HCT116 (cell line): Measurements from ENCODE around the gene PML. TPM values are rescaled to one million over a fixed set of nuclear protein-coding genes. Genes with fewer than 3 reads are reported as not detected.

Source experiments
- ATAC-seq: fragments of 200-7000 bp; cut with Tn5 transposase; 2 replicates; pipeline ENCODE4 v1.9.1; 2020; ENCODE audit warnings: mild to moderate bottlenecking, moderate library complexity
- BruUV-seq: library from RNA; stranded (reverse); fragments of 400-500 nt; replicated peaks from 2 replicates; lab custom pipeline; 2021; lab: Mats Ljungman, UMichigan
- CTCF ChIA-PET: fragments of 300-600 bp; sonication (Branson Sonifier 250); formaldehyde crosslinking; loops from one replicate; lab custom pipeline; 2021; ENCODE audit warnings: antibody characterized with exemption; lab: Charles Lee
- POLR2A ChIA-PET: fragments of 300-600, 350-600 bp; sonication (Branson Sonifier 250); formaldehyde crosslinking; loops from one replicate; lab custom pipeline; 2021; ENCODE audit warnings: antibody characterized with exemption; lab: Charles Lee
- RAD21 ChIA-PET, 2 experiments: fragments of 300-600 bp; sonication (Branson Sonifier 250); formaldehyde crosslinking; loops; one replicate each; lab custom pipeline; 2023; ENCODE audit warnings: low total read pairs in 2 of 2; ENCODE audit not compliant: uncharacterized antibody in 2 of 2, unreplicated experiment in 2 of 2, low non-redundant PET in 1 of 2; lab: Charles Lee
- DNase-seq: peaks from one replicate; pipeline ENCODE4 v3.0.0-alpha.2; 2010; ENCODE audit warnings: low read depth, low spot score
- H2AFZ ChIP-seq: fragments of 200-600 bp; shearing (Covaris generic), sonication (generic); 2 replicates; pipeline ENCODE4 v1.6.1; 2017; ENCODE audit warnings: low read depth, mixed run types, mixed read lengths, antibody characterized with exemption, low read length; ENCODE audit not compliant: poor library complexity, severe bottlenecking
- H3K27ac ChIP-seq: 2 replicates; pipeline ENCODE4 v1.5.1; 2012; ENCODE audit warnings: low read depth, low read length
- H3K27me3 ChIP-seq: fragments of 200-600 bp; sonication (generic); 2 replicates; pipeline ENCODE4 v1.6.1; 2016; ENCODE audit warnings: mixed run types, low read length, mixed read lengths; ENCODE audit not compliant: insufficient read depth
- H3K36me3 ChIP-seq, 2 experiments: fragments of 200-500 bp in 1 of 2; fragments of 200-600 bp in 1 of 2; sonication (Bioruptor generic) in 1 of 2; sonication (generic) in 1 of 2; 2 replicates each; pipeline versions ENCODE4 v1.5.1 to v1.6.1; 2014 to 2016; ENCODE audit warnings: low read length in 2 of 2, inconsistent platforms in 1 of 2, mixed read lengths in 1 of 2, mixed run types in 1 of 2; ENCODE audit not compliant: insufficient read depth in 2 of 2, control insufficient read depth in 1 of 2
- H3K4me1 ChIP-seq, 2 experiments: fragments of 200-600 bp in 1 of 2; sonication (generic) in 1 of 2; 2 replicates each; pipeline versions ENCODE4 v1.5.1 to v1.6.1; 2012 to 2017; ENCODE audit warnings: low read length in 2 of 2, inconsistent platforms in 1 of 2, mild to moderate bottlenecking in 1 of 2, mixed read lengths in 1 of 2, mixed run types in 1 of 2, moderate library complexity in 1 of 2; ENCODE audit not compliant: insufficient read depth in 2 of 2, control insufficient read depth in 1 of 2
- H3K4me2 ChIP-seq: fragments of 200-600 bp; sonication (generic); 2 replicates; pipeline ENCODE4 v1.6.1; 2017; ENCODE audit warnings: mixed run types, low read length, mixed read lengths
- H3K4me3 ChIP-seq, 2 experiments: fragments of 200-600 bp in 1 of 2; sonication (generic) in 1 of 2; replicated peaks in 1 of 2; 2 replicates each; pipeline ENCODE4 v1.5.1; 2011 to 2016; ENCODE audit warnings: low read length in 2 of 2, control low read depth in 1 of 2, low read depth in 1 of 2, mild to moderate bottlenecking in 1 of 2, mixed read lengths in 1 of 2, mixed run types in 1 of 2
- H3K79me2 ChIP-seq: fragments of 200-600 bp; sonication (generic); 2 replicates; pipeline ENCODE4 v1.6.1; 2017; ENCODE audit warnings: mild to moderate bottlenecking, mixed run types, low read length, moderate library complexity, mixed read lengths; ENCODE audit not compliant: insufficient read depth
- H3K9ac ChIP-seq: fragments of 200-600 bp; sonication (generic); 2 replicates; pipeline ENCODE4 v1.6.1; 2016; ENCODE audit warnings: low read length, mixed read lengths
- H3K9me2 ChIP-seq: fragments of 200-600 bp; sonication (generic), shearing (Covaris generic); 2 replicates; pipeline ENCODE4 v1.6.1; 2017; ENCODE audit warnings: mixed run types, mild to moderate bottlenecking, moderate library complexity; ENCODE audit not compliant: insufficient read depth
- H3K9me3 ChIP-seq, 2 experiments: fragments of 200-500 bp in 1 of 2; fragments of 200-600 bp in 1 of 2; sonication (Bioruptor generic) in 1 of 2; sonication (generic) in 1 of 2; 2 replicates each; pipeline ENCODE4 v1.6.1; 2014 to 2017; ENCODE audit warnings: low read length in 2 of 2, mixed read lengths in 2 of 2, inconsistent platforms in 1 of 2, low read depth in 1 of 2, mild to moderate bottlenecking in 1 of 2, mixed run types in 1 of 2, moderate library complexity in 1 of 2; ENCODE audit not compliant: control insufficient read depth in 1 of 2, insufficient read depth in 1 of 2
- H4K20me1 ChIP-seq: fragments of 200-600 bp; sonication (generic), shearing (Covaris generic); 2 replicates; pipeline ENCODE4 v1.6.1; 2017; ENCODE audit warnings: mixed run types, mild to moderate bottlenecking, moderate library complexity; ENCODE audit not compliant: insufficient read depth
- CEBPB ChIP-seq: IDR thresholded peaks from 2 replicates; pipeline ENCODE4 v1.6.1; 2012; ENCODE audit warnings: low read depth
- EGR1 ChIP-seq: IDR thresholded peaks from 2 replicates; pipeline ENCODE4 v1.6.1; 2012; ENCODE audit warnings: low read depth
- EZH2phosphoT487 ChIP-seq: fragments of 200-600 bp; IDR thresholded peaks from 2 replicates; pipeline ENCODE4 v1.6.1; 2018; ENCODE audit warnings: antibody characterized with exemption, borderline replicate concordance
- FOSL1 ChIP-seq: IDR thresholded peaks from 2 replicates; pipeline ENCODE4 v1.6.1; 2012; ENCODE audit warnings: low read depth
- JUND ChIP-seq: IDR thresholded peaks from 2 replicates; pipeline ENCODE4 v1.6.1; 2012
- MAX ChIP-seq: IDR thresholded peaks from 2 replicates; pipeline ENCODE4 v1.6.1; 2012
- POLR2A ChIP-seq: IDR thresholded peaks from 2 replicates; pipeline ENCODE4 v1.7.0; 2011; ENCODE audit warnings: borderline replicate concordance; ENCODE audit not compliant: insufficient read depth, insufficient read length; ENCODE audit errors: extremely low read depth
- REST ChIP-seq: IDR thresholded peaks from 2 replicates; pipeline ENCODE4 v1.6.1; 2012; ENCODE audit warnings: low read depth
- SIN3A ChIP-seq: IDR thresholded peaks from 2 replicates; pipeline ENCODE4 v1.6.1; 2012; ENCODE audit warnings: low read depth
- SP1 ChIP-seq: IDR thresholded peaks from 2 replicates; pipeline ENCODE4 v1.6.1; 2012; ENCODE audit warnings: low read depth
- SRF ChIP-seq: IDR thresholded peaks from 2 replicates; pipeline ENCODE4 v1.6.1; 2012; ENCODE audit warnings: low read depth
- ZBTB33 ChIP-seq: IDR thresholded peaks from 2 replicates; pipeline ENCODE4 v1.6.1; 2011; ENCODE audit warnings: mild to moderate bottlenecking, low read length, moderate library complexity; ENCODE audit not compliant: insufficient replicate concordance; ENCODE audit errors: extremely low read depth
- ZFX ChIP-seq: fragments of 450-650 bp; IDR thresholded peaks from 2 replicates; pipeline ENCODE4 v1.6.1; 2017
- intact Hi-C: fragments of 100-400 bp; cut with micrococcal nuclease; formaldehyde crosslinking; loops from 2 replicates; pipeline ENCODE4 v1.10.0; 2022
- total RNA-seq: library from RNA; stranded (reverse); gene quantifications from one replicate; pipeline ENCODE4 v1.2.1, GENCODE V29; 2021; ENCODE audit not compliant: unreplicated experiment
- TF ChIP-seq, protein P1 (sequence below), 3 experiments: fragments of 200-600 bp in 1 of 3; sonication (generic) in 1 of 3; IDR thresholded peaks in 2 of 3; conservative IDR thresholded peaks in 1 of 3; 2 replicates each; pipeline ENCODE4 v1.5.1; 2012 to 2017; ENCODE audit warnings: low read depth in 2 of 3, low read length in 2 of 3, antibody characterized with exemption in 1 of 3, borderline replicate concordance in 1 of 3, control low read depth in 1 of 3, mild to moderate bottlenecking in 1 of 3, mixed read lengths in 1 of 3, mixed run types in 1 of 3, moderate library complexity in 1 of 3; ENCODE audit not compliant: insufficient read depth in 1 of 3

Gene PML
- total RNA-seq, 1 experiment from 2014 or later, result 28.1 TPM

DNA sequence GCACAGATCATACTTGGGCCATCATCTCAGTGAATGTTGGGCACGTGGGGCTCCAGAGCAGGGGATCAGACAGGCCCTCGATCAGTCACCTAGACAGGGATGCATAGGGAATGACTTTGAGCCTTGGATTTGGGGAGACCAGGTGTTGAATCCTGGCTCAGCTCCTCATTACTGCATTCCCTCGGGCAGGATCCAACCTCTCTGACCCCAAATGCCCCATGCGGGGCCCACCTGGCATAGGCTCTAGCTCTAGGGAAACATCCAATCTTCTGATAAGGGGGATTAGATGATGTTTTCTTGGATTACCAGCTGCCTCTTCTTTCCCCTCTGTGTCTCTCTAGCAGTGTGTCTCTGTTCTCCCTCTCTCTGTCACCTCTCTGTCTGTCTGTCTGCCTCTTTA is 45.5 kb upstream of the PML start:
- no peaks in the 10 kb centered on the region for H4K20me1 ChIP-seq
- intact Hi-C loops, result no loop called here
- no peak overlapping the region for H3K4me3 ChIP-seq
- no peak for ATAC-seq
- no peaks in the 10 kb centered on the region for H3K79me2 ChIP-seq
- no peak overlapping the region for H3K9ac ChIP-seq
- no peak overlapping the region for H3K27ac ChIP-seq
- ChIA-PET RAD21 (no interaction called here), POLR2A (no interaction called here), CTCF (interaction anchor here (1.6 kb wide), 1 partner anchor 18 kb away, joined by 3 read pairs; no protein-coding TSS in a partner anchor)
- no peaks in the 10 kb centered on the region for H3K27me3 ChIP-seq
- BruUV-seq, result no TSS peak
- peaks cover 0 to 10% of the 10 kb centered on the region in 2 experiments; a peak in 1 of 4 replicates for H3K4me1 ChIP-seq
- H3K36me3 ChIP-seq, result no peaks in the 10 kb centered on the region
- TF ChIP-seq ZFX, result no peak
- no peak for TF ChIP-seq SRF
- no peak for TF ChIP-seq SIN3A
- TF ChIP-seq EGR1, result no peak
- TF ChIP-seq FOSL1, result no peak
- no peak for TF ChIP-seq ZBTB33
- TF ChIP-seq SP1, result no peak
- TF ChIP-seq CEBPB, result no peak
- TF ChIP-seq JUND, result no peak
- TF ChIP-seq, protein P1, sequence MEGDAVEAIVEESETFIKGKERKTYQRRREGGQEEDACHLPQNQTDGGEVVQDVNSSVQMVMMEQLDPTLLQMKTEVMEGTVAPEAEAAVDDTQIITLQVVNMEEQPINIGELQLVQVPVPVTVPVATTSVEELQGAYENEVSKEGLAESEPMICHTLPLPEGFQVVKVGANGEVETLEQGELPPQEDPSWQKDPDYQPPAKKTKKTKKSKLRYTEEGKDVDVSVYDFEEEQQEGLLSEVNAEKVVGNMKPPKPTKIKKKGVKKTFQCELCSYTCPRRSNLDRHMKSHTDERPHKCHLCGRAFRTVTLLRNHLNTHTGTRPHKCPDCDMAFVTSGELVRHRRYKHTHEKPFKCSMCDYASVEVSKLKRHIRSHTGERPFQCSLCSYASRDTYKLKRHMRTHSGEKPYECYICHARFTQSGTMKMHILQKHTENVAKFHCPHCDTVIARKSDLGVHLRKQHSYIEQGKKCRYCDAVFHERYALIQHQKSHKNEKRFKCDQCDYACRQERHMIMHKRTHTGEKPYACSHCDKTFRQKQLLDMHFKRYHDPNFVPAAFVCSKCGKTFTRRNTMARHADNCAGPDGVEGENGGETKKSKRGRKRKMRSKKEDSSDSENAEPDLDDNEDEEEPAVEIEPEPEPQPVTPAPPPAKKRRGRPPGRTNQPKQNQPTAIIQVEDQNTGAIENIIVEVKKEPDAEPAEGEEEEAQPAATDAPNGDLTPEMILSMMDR (IDR thresholded peaks at IDR 0.05 in 2 of 3, conservative IDR thresholded peaks at IDR 0.05 in 1 of 3; ENCODE audit: borderline replicate concordance in 1 of 3, insufficient read depth in 1 of 3, low read depth in 2 of 3, low read length in 2 of 3), result no peak
- no peak for TF ChIP-seq EZH2phosphoT487
- no peak for TF ChIP-seq POLR2A
- TF ChIP-seq REST, result no peak
- TF ChIP-seq MAX, result no peak
- DNase-seq, result no peak
- no peak overlapping the region for H3K4me2 ChIP-seq
- H3K9me3 ChIP-seq, result no peaks in the 10 kb centered on the region
- no peaks in the 10 kb centered on the region for H3K9me2 ChIP-seq
- no peak overlapping the region for H2AFZ ChIP-seq
